Uterus (tissue), 4 donors: ENCODE data around the gene VGF. TPM values are rescaled to one million over a fixed set of nuclear protein-coding genes. Genes with fewer than 3 reads are reported as not detected.

Experiments
- DNase-seq, 2 donors: peaks; one replicate each; pipeline ENCODE4 v3.0.0-alpha.2; 2019 to 2020
- H3K27ac ChIP-seq, 2 donors: fragments of 200-600 bp; sonication (generic); 1 replicate in 1 of 2; 2 replicates in 1 of 2; pipeline ENCODE4 v1.5.1; 2016 to 2018
- H3K27me3 ChIP-seq, 2 donors: fragments of 200-600 bp; sonication (generic); one replicate each; pipeline ENCODE4 v1.5.1; 2018 to 2019; ENCODE audit warnings: control low read depth in 1 of 2
- H3K36me3 ChIP-seq, 2 donors: fragments of 200-600 bp; sonication (generic); one replicate each; pipeline ENCODE4 v1.5.1; 2019; ENCODE audit warnings: control low read depth in 1 of 2
- H3K4me1 ChIP-seq, 2 donors: fragments of 200-600 bp; sonication (generic); one replicate each; pipeline ENCODE4 v1.5.1; 2018 to 2019; ENCODE audit warnings: control low read depth in 1 of 2
- H3K4me3 ChIP-seq, 2 donors: fragments of 200-600 bp; sonication (generic); 1 replicate in 1 of 2; 2 replicates in 1 of 2; pipeline ENCODE4 v1.5.1; 2018 to 2019; ENCODE audit warnings: mild to moderate bottlenecking in 1 of 2
- H3K9me3 ChIP-seq, 2 donors: fragments of 200-600 bp; sonication (generic); one replicate each; pipeline ENCODE4 v1.5.1; 2019; ENCODE audit warnings: control low read depth in 1 of 2
- CTCF ChIP-seq, 4 experiments: fragments of 200-600 bp in 2 of 4; fragments of 450-650 bp in 2 of 4; sonication (generic) in 2 of 4; IDR thresholded peaks; one replicate each; pipeline ENCODE4 v1.5.1; 2016 to 2019; ENCODE audit warnings: antibody characterized with exemption in 4 of 4, mild to moderate bottlenecking in 2 of 4, moderate library complexity in 1 of 4
- POLR2A ChIP-seq, 2 donors: fragments of 450-650 bp; IDR thresholded peaks; one replicate each; pipeline ENCODE4 v1.6.1; 2016; ENCODE audit warnings: antibody characterized with exemption in 2 of 2, mild to moderate bottlenecking in 1 of 2, moderate library complexity in 1 of 2
- intact Hi-C: fragments of 100-400 bp; cut with DNase I; formaldehyde crosslinking; loops from one replicate; pipeline ENCODE4 v1.15.1; 2023; ENCODE audit warnings: low total_unique reads
- total RNA-seq, 4 donors: library from RNA; depleted of rRNA in 3 of 4; stranded (reverse); fragments of >200 nt in 3 of 4; gene quantifications; one replicate each; pipeline versions ENCODE4 v1.1.0 to v1.2.4, GENCODE V29; 2014 to 2023
- donor health status: DM: yes; HTN: yes; CAD: no.

VGF gene
- total RNA-seq, 4 donors from 2014 or later, result 0.14 TPM; not detected in 3

GRCh38 chr7:101169110-101169837, 3.9 kb upstream of the VGF start:
- Histone ChIP-seq H3K9me3 (no peaks in the 10 kb centered on the region), H3K4me1 (peaks cover 6 to 21% of the 10 kb centered on the region in 2 donors), H3K36me3 (no peaks in the 10 kb centered on the region), H3K27me3 (peaks cover 54 to 78% of the 10 kb centered on the region in 2 donors), H3K4me3 (no peak overlapping the region), H3K27ac (no peak overlapping the region)
- TF ChIP-seq CTCF (IDR thresholded peaks at IDR 0.05) (no peak), POLR2A (IDR thresholded peaks at IDR 0.05) (no peak)
- intact Hi-C loops, result no loop called here
- DNase-seq, result no peak

GRCh38 chr7:101168412-101169049, 3.2 kb upstream of the VGF start:
- DNase-seq, result no peak
- Histone ChIP-seq H3K27me3 (peaks cover 55 to 75% of the 10 kb centered on the region in 2 donors), H3K4me1 (peaks cover 6 to 24% of the 10 kb centered on the region in 2 donors), H3K9me3 (no peaks in the 10 kb centered on the region), H3K4me3 (no peak overlapping the region), H3K36me3 (no peaks in the 10 kb centered on the region), H3K27ac (no peak overlapping the region)
- TF ChIP-seq CTCF (IDR thresholded peaks at IDR 0.05), result no peak
- TF ChIP-seq POLR2A (IDR thresholded peaks at IDR 0.05), result no peak
- intact Hi-C loops, result no loop called here

- H3K4me3 ChIP-seq, result no peak overlapping the region
- no peak for TF ChIP-seq POLR2A (IDR thresholded peaks at IDR 0.05)
- TF ChIP-seq CTCF (IDR thresholded peaks at IDR 0.05), result no peak
- H3K27me3 ChIP-seq, result peaks cover 50 to 68% of the 10 kb centered on the region in 2 donors
- DNase-seq, result no peak
- H3K27ac ChIP-seq, result no peak overlapping the region
- H3K36me3 ChIP-seq, result no peaks in the 10 kb centered on the region
- peaks cover 6 to 26% of the 10 kb centered on the region in 2 donors for H3K4me1 ChIP-seq
- no peaks in the 10 kb centered on the region for H3K9me3 ChIP-seq
- intact Hi-C loops, result no loop called here
Measured at GRCh38 chr7:101167645-101168411, 2.5 kb upstream of the VGF start.

GRCh38 chr7:101166909-101167644, 1.7 kb upstream of the VGF start:
- Histone ChIP-seq H3K27me3 (peaks cover 44 to 64% of the 10 kb centered on the region in 2 donors), H3K27ac (no peak overlapping the region), H3K9me3 (no peaks in the 10 kb centered on the region), H3K4me3 (no peak overlapping the region), H3K4me1 (peaks cover 6 to 23% of the 10 kb centered on the region in 2 donors), H3K36me3 (no peaks in the 10 kb centered on the region)
- no peak for DNase-seq
- intact Hi-C loops, result no loop called here
- TF ChIP-seq CTCF (IDR thresholded peaks at IDR 0.05) (no peak), POLR2A (IDR thresholded peaks at IDR 0.05) (no peak)
